Psoas muscle (tissue), 8 donors: ENCODE results near the gene BICC1. TPM values are rescaled to one million over a fixed set of nuclear protein-coding genes. Genes with fewer than 3 reads are reported as not detected.
A peak's percentile ranks its signal among the peaks of the same experiment; 100 is the strongest.

Experiments
- ATAC-seq, 4 donors: fragments of 200-7000 bp; cut with Tn5 transposase; one replicate each; pipeline ENCODE4 v1.9.1; 2020; ENCODE audit warnings: moderate library complexity in 3 of 4, mild to moderate bottlenecking in 2 of 4
- DNase-seq, 2 donors: peaks; one replicate each; pipeline ENCODE4 v3.0.0-alpha.2; 2020
- H3K27ac ChIP-seq: fragments of 200-600 bp; one replicate; pipeline ENCODE4 v1.8.0; 2022
- H3K27me3 ChIP-seq, 3 donors: fragments of 200-600 bp in 1 of 3; one replicate each; pipeline versions ENCODE4 v1.6.1 to v1.8.0; 2013 to 2022; ENCODE audit warnings: low read length in 2 of 3, mild to moderate bottlenecking in 2 of 3, moderate library complexity in 1 of 3; ENCODE audit not compliant: insufficient read depth in 3 of 3
- H3K36me3 ChIP-seq, 2 donors: fragments of 200-600 bp in 1 of 2; one replicate each; pipeline versions ENCODE4 v1.6.1 to v1.8.0; 2013 to 2022; ENCODE audit warnings: low read depth in 1 of 2, mild to moderate bottlenecking in 1 of 2, moderate library complexity in 1 of 2; ENCODE audit not compliant: insufficient read depth in 1 of 2
- H3K4me1 ChIP-seq: fragments of 200-600 bp; one replicate; pipeline ENCODE4 v1.8.0; 2022
- H3K4me3 ChIP-seq: fragments of 200-600 bp; one replicate; pipeline ENCODE4 v1.8.0; 2022; ENCODE audit warnings: mild to moderate bottlenecking
- H3K9me3 ChIP-seq: fragments of 200-600 bp; one replicate; pipeline ENCODE4 v1.8.0; 2022
- CTCF ChIP-seq: fragments of 200-600 bp; IDR thresholded peaks from one replicate; pipeline ENCODE4 v1.8.0; 2022; ENCODE audit warnings: antibody characterized with exemption
- WGBS, 3 donors: extraction: QIAGEN DNeasy Blood & Tissue Kit; methylation state at CpG; one replicate each; pipeline versions ENCODE4 v1.1.6 to v1.1.7; 2013; 5-methylcytosine and 5-hydroxymethylcytosine counted together
- intact Hi-C, 2 donors: fragments of 100-400 bp; cut with DNase I; formaldehyde crosslinking; loops; one replicate each; pipeline versions ENCODE4 v1.11.0 to v1.14.2; 2022
- polyA plus RNA-seq, 3 donors: library from polyadenylated mRNA; stranded (reverse); fragments of 200-250 nt; gene quantifications; one replicate each; pipeline ENCODE4 v1.2.3, GENCODE V29; 2013
- total RNA-seq, 4 donors: library from RNA; stranded (reverse); fragmentation: NEBNext Ultra II Directional in 2 of 4; extraction: Animal tissue kit (Norgen Biotek cat#: 25700) in 2 of 4; gene quantifications; one replicate each; pipeline versions ENCODE4 v1.2.1 to v1.2.4, GENCODE V29; 2021 to 2023
- donor health status: healthy with polysubstance abuse.
- donor health status: DM: no; HTN: no; CAD: no; lungs with moderate emphysema.
- donor health status: Bipolar disorder and iron deficiency.
- donor health status: healthy.
- donor health status: DM: yes; HTN: yes; CAD: no.
- donor health status: DM: no; HTN: no; CAD: no.
- donor health status: DM: no; HTN: no; CAD: no.
- donor health status: DM: yes; HTN: yes; CAD: no.

Gene BICC1
- total and polyA plus RNA-seq, 7 donors, result 4.7 to 13.2 (median 6.9) TPM

GRCh38 chr10:58755677-58756076 lies 243.0 kb downstream of the BICC1 start:
- TF ChIP-seq CTCF, result no peak
- DNase-seq (peak in 1 of 2 donors; percentile 16), ATAC-seq (peak; percentile 70 to 83 (median 76))
- Histone ChIP-seq H3K4me1 (peaks cover 28% of the 10 kb centered on the region), H3K9me3 (no peaks in the 10 kb centered on the region), H3K27me3 (no peaks in the 10 kb centered on the region), H3K27ac (peak overlapping the region; percentile 81), H3K4me3 (peak overlapping the region; percentile 60), H3K36me3 (no peaks in the 10 kb centered on the region)
- intact Hi-C loops, result loop anchor here in 1 of 2 donors (10.0 kb wide), 1 partner anchor 111 kb away; no protein-coding TSS in a partner anchor
- WGBS, 3 donors, result 17 to 31% (median 19%) methylated on average over 4 of the region's 4 CpGs

GRCh38 chr10:58756130-58756719 lies 243.6 kb downstream of the BICC1 start:
- intact Hi-C loops, result loop anchor here in 1 of 2 donors (10.0 kb wide), 1 partner anchor 111 kb away; no protein-coding TSS in a partner anchor
- H3K4me1 ChIP-seq, result peaks cover 28% of the 10 kb centered on the region
- H3K36me3 ChIP-seq, result no peaks in the 10 kb centered on the region
- WGBS, 3 donors, result 27 to 53% (median 28%) methylated on average over 6 of the region's 6 CpGs
- peak overlapping the region; percentile 60 for H3K4me3 ChIP-seq
- peak overlapping the region; percentile 81 for H3K27ac ChIP-seq
- H3K9me3 ChIP-seq, result no peaks in the 10 kb centered on the region
- DNase-seq (no peak), ATAC-seq (peak in 2 of 4 donors; percentile 5 to 23)
- TF ChIP-seq CTCF, result no peak
- no peaks in the 10 kb centered on the region for H3K27me3 ChIP-seq

- H3K27me3 ChIP-seq, result no peaks in the 10 kb centered on the region
- H3K4me3 ChIP-seq, result peak overlapping the region; percentile 60
- ATAC-seq, result peak; percentile 58 to 84 (median 66)
- WGBS, 3 donors, result 16 to 32% (median 32%) methylated on average over 1 of the region's 1 CpG
- intact Hi-C loops, result loop anchor here in 1 of 2 donors (10.0 kb wide), 1 partner anchor 113 kb away; no protein-coding TSS in a partner anchor
- DNase-seq, result no peak
- H3K9me3 ChIP-seq, result no peaks in the 10 kb centered on the region
- no peak for TF ChIP-seq CTCF
- H3K27ac ChIP-seq, result peak overlapping the region; percentile 81
- H3K36me3 ChIP-seq, result no peaks in the 10 kb centered on the region
- peaks cover 28% of the 10 kb centered on the region for H3K4me1 ChIP-seq
Observed at GRCh38 chr10:58757352-58758065, 244.8 kb downstream of the BICC1 start.

- no peaks in the 10 kb centered on the region for H3K27me3 ChIP-seq
- DNase-seq (no peak), ATAC-seq (no peak)
- intact Hi-C loops, result loop anchor here in 1 of 2 donors (10.0 kb wide), 1 partner anchor 114 kb away; no protein-coding TSS in a partner anchor
- H3K36me3 ChIP-seq, result no peaks in the 10 kb centered on the region
- no peak for TF ChIP-seq CTCF
- peaks cover 28% of the 10 kb centered on the region for H3K4me1 ChIP-seq
- no peaks in the 10 kb centered on the region for H3K9me3 ChIP-seq
- H3K4me3 ChIP-seq, result no peak overlapping the region
- 40 to 60% (median 50%) methylated on average over 1 of the region's 1 CpG for WGBS, 3 donors
- peak overlapping the region; percentile 81 for H3K27ac ChIP-seq
Observed at GRCh38 chr10:58758321-58758720, 245.6 kb downstream of the BICC1 start.
